Type B pancreatic cell (in vitro differentiated cells): Measurements from ENCODE around the gene KLHL25. TPM values are rescaled to one million over a fixed set of nuclear protein-coding genes. Genes with fewer than 3 reads are reported as not detected.

Experiments used
- DNase-seq: peaks from one replicate; pipeline ENCODE4 v3.0.0; 2021; ENCODE audit warnings: mixed read lengths; ENCODE audit not compliant: unreplicated experiment; ENCODE audit errors: extremely low spot score
- H3K27ac Mint-ChIP-seq: 2 replicates; pipeline ENCODE4 v1.8.0; 2021; ENCODE audit warnings: mild to moderate bottlenecking, mixed read lengths
- H3K27me3 Mint-ChIP-seq: 2 replicates; pipeline ENCODE4 v1.8.0; 2021; ENCODE audit warnings: mixed read lengths
- H3K36me3 Mint-ChIP-seq: 2 replicates; pipeline ENCODE4 v1.8.0; 2021; ENCODE audit warnings: mixed read lengths
- H3K4me1 Mint-ChIP-seq: one replicate; pipeline ENCODE4 v1.8.0; 2021; ENCODE audit warnings: mixed read lengths; ENCODE audit not compliant: unreplicated experiment
- H3K4me3 Mint-ChIP-seq: 2 replicates; pipeline ENCODE4 v1.8.0; 2021; ENCODE audit warnings: mild to moderate bottlenecking, mixed read lengths
- H3K9me3 Mint-ChIP-seq: 2 replicates; pipeline ENCODE4 v1.8.0; 2021; ENCODE audit warnings: mixed read lengths
- total RNA-seq: library from RNA; stranded (reverse); gene quantifications from 2 replicates; pipeline ENCODE4 v1.2.1, GENCODE V29; 2021; ENCODE audit warnings: low replicate concordance
- TF ChIP-seq, protein P1 (sequence below): fragments of 200-600 bp; sonication (generic); conservative IDR thresholded peaks from 2 replicates; pipeline ENCODE4 v1.5.0; 2021; ENCODE audit warnings: antibody characterized with exemption, mild to moderate bottlenecking

KLHL25 gene
- total RNA-seq, 1 donor from 2014 or later: 12.3 TPM

DNA sequence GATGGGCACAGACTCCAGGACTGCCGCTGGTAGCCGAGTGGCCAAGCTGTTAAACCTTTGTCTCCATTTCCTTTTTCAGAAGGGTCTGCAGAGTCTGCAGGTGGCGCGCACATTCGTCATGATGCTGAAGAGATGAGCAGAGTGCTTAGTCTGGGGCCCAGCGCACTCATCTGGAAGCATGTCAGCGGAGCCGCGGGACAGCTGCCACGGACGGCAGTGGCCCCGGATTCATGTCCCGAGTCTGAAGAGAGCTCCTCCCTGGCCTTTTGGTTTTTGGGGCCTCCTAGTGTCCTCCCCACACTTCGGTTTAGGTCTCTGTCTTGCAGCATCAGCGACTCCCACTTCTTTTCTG, 42.6 kb downstream of the KLHL25 start:
- Mint-ChIP-seq H3K27ac (no peak overlapping the region), H3K9me3 (no peaks in the 10 kb centered on the region), H3K27me3 (no peaks in the 10 kb centered on the region), H3K4me1 (peaks cover 7% of the 10 kb centered on the region), H3K4me3 (peak overlapping the region; percentile 5), H3K36me3 (peaks cover 4% of the 10 kb centered on the region)
- TF ChIP-seq, protein P1, sequence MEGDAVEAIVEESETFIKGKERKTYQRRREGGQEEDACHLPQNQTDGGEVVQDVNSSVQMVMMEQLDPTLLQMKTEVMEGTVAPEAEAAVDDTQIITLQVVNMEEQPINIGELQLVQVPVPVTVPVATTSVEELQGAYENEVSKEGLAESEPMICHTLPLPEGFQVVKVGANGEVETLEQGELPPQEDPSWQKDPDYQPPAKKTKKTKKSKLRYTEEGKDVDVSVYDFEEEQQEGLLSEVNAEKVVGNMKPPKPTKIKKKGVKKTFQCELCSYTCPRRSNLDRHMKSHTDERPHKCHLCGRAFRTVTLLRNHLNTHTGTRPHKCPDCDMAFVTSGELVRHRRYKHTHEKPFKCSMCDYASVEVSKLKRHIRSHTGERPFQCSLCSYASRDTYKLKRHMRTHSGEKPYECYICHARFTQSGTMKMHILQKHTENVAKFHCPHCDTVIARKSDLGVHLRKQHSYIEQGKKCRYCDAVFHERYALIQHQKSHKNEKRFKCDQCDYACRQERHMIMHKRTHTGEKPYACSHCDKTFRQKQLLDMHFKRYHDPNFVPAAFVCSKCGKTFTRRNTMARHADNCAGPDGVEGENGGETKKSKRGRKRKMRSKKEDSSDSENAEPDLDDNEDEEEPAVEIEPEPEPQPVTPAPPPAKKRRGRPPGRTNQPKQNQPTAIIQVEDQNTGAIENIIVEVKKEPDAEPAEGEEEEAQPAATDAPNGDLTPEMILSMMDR: no peak
- no peak for DNase-seq

DNA sequence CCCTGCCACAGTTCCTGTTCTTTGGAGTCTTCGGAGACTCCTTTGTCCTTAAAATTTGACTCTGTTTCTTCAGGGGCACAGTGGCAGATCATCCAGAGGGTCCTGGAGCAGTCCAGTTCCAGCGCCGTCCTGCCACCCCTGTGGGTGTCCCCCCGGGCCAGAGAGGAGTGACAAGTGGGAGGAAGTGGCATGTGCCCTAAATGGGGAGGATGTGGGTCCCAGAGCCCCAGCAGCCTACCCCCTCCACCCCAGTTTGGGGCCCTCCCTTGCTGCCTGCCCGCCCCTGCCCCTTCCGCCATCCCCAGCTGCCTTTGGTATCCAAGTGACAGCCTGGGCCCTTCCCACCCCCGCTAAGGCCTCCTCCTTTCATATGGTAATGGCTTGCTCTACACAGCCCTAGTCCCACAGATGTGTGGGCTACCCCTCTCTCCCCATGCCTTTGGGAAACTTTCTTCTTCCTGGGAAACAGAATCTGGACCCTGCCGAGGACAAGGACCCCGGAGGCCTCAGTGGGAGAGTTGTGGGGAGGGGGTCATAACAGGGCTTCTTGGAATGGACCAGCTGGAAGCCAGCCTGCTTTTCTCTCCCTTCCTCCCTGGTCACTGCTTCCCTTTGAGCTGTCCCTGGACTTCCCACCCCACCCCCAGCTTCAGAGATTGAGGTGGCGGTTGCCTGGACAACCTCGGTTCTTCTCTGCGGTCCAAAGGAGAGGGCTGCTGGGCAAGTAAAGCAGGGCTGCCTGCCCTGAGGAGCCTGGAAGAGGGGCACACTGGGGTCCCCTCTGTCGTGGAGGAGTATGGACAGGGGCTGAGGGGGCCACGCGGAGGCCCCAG, 43.2 kb downstream of the KLHL25 start:
- Mint-ChIP-seq H3K27ac (peak overlapping the region; percentile 34), H3K4me3 (peak overlapping the region; percentile 5), H3K27me3 (no peaks in the 10 kb centered on the region), H3K4me1 (peaks cover 7% of the 10 kb centered on the region), H3K9me3 (no peaks in the 10 kb centered on the region), H3K36me3 (peaks cover 10% of the 10 kb centered on the region)
- TF ChIP-seq, protein P1: no peak
- DNase-seq: no peak

DNA sequence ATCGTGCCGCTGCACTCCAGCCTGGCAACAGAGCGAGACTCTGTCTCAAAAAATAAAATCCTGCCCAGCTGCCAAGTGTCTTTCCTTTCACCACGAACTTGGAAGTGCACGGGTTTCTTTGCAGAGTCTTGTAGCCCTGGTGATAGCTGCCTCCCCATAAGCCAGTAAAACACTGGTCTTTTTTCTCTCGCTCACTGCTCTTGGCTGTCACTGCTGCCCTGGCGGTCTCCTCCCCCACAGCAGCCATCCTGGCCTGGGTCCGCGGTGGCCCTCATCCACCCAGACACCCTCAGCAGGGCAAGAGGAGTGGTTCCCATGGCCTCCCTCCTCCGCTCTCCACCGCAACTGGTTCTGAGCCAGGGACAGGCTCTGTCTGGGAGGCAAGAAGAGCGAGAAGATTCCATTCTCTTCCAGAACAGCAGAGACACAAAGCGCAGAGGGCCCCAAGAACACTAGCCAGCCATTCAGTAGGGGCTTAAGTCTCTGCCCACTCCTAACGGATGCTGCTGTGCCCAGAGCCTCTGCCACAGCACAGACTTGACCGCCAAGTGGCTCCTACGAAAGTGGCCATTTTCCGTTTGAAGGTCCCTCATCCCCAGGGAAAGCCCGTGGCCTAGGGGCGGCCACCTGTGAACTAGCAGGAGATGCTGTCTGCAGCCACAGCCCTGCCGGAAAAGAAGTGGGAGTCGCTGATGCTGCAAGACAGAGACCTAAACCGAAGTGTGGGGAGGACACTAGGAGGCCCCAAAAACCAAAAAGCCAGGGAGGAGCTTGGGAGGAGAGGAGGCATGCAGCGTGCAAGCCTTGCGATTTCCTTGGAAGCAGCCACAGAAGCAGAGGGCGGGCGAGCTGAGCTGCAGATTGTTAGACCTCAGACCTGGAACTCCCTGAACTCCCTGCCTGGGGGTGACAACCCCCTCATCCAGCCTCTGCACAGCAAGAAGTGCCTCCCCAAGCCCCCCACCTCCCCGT, 44.1 kb downstream of the KLHL25 start:
- peaks cover 7% of the 10 kb centered on the region for H3K4me1 Mint-ChIP-seq
- H3K27ac Mint-ChIP-seq: peak overlapping the region; percentile 34

DNA sequence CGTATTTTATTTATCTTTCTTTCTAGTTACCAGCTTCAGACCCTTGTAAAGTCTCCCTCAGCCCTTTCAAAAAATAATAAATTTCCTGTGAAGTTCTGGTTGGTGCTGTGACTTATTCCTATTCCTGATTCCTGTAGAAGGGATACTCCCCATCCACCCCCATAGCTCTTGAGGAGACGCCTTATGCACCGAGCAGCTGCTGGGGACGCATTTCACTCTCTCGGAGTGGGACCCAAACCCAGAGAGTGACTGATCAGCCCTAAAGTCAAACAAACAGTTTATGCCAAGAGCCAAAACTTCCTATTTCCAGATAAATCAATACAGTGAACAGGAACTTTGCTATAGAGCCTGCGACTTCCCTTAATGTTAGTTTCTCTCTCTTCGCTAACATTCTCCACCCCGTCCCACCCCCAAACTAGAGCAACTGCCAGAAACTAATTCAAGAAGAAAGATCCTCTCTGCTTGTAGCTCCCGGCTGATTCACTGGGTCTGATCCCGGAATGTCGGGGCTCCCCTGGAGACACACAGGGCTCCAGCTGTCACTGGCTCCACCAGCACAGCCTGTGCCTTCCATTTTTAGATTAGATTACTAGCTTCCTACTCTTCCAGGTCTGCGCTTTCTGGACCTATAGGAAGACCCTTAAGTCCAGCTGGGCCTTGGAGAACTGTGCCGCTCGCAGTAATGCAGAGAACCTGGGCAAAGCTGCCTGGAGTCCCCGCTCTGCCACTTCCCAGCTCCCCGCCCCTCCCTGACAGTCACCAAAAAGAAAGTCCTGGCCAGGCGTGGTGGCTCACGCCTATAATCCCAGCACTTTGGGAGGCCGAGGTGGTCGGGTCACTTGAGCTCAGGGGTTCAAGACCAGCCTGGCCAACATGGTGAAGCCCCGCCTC, 45.2 kb downstream of the KLHL25 start:
- peaks cover 14% of the 10 kb centered on the region for H3K36me3 Mint-ChIP-seq
- peak; percentile 58 for DNase-seq
- no peaks in the 10 kb centered on the region for H3K27me3 Mint-ChIP-seq
- no peak overlapping the region for H3K4me3 Mint-ChIP-seq
- TF ChIP-seq, protein P1: no peak
- no peaks in the 10 kb centered on the region for H3K9me3 Mint-ChIP-seq
- peak overlapping the region; percentile 73 for H3K27ac Mint-ChIP-seq
- H3K4me1 Mint-ChIP-seq: peaks cover 7% of the 10 kb centered on the region

More for the DNA sequence above, 44.1 kb downstream of the KLHL25 start:
- DNase-seq: peak; percentile 64
- peak overlapping the region; percentile 22 for H3K4me3 Mint-ChIP-seq
- no peaks in the 10 kb centered on the region for H3K9me3 Mint-ChIP-seq
- H3K36me3 Mint-ChIP-seq: peaks cover 13% of the 10 kb centered on the region
- TF ChIP-seq, protein P1: no peak
- H3K27me3 Mint-ChIP-seq: no peaks in the 10 kb centered on the region

DNA sequence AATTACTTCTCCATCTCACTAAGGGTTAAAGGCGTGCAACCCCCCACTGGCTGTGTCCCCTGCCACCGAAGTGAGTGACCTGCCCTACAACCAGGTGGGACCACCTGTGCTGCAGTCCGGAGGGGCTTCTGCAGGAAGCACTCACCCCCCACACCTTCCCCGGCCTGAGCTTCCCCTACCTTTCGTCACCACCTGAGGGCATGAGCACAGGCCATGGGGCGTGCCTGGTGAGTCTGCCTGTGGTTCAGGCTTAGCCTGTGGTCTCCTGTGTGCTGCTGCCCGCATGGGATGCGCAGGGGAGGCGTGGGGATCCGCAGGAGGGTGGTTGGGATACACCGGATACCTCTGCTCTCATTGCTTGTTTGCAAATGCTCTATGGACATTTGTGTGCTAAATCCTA, 46.0 kb downstream of the KLHL25 start:
- DNase-seq: no peak
- TF ChIP-seq, protein P1: no peak
- Mint-ChIP-seq H3K4me3 (no peak overlapping the region), H3K27ac (no peak overlapping the region), H3K27me3 (no peaks in the 10 kb centered on the region), H3K4me1 (peaks cover 7% of the 10 kb centered on the region), H3K9me3 (no peaks in the 10 kb centered on the region), H3K36me3 (peaks cover 17% of the 10 kb centered on the region)
